ENCODE results near the gene MESD.

MESD gene

DNA sequence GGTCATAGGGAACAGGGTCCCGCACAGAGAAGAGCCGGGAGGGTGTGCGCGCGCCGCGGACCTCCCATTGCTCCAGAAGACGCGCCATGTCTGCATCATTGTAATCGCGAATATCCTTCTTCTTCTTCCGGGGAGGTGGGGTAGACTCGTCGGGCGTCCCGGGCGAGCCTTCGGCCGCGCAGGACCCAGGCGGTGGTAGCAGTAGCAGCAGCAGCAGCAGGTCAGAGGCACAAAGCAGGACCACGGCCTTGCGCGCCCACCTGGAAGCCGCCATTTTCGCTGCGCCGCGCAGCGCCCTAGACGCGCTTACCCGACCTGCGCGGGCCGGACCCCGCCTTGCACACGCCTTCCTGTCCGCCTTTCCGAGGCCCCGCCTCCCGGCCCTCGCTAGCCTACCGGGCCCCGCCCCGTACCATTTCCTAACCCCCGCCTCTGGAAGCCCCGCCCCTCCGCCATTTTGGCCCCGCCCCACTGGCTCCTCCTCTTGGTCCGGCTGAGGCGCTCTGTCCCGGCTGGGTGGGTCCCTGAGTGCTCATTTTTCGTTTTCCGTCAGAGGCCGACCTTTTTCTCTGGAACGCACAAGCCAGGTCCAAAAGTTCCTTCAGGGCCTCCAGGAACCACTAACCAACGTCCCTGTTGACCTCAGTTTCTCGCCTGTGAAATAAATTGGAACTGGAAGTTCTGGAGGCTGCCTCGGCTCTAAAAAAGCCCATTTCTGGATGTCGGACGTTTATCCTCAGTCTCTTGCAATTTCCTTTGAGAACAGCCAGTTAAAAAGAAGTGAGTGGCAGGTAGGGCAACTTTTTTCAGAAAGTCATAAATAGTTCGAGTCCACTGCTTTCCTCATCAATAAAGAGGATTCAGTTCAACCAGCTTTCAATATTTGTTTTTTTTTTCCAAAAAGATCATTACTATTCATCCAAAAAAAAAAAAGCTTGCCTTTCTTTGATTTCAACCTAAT, at the start of gene MESD:
Gene MESD, minus strand, starts transcription at position 302 of the 961 bp plus-strand sequence. Its CDS starts 28 bp downstream, at position 274.
- peak; percentile 96 for DNase-seq

DNA sequence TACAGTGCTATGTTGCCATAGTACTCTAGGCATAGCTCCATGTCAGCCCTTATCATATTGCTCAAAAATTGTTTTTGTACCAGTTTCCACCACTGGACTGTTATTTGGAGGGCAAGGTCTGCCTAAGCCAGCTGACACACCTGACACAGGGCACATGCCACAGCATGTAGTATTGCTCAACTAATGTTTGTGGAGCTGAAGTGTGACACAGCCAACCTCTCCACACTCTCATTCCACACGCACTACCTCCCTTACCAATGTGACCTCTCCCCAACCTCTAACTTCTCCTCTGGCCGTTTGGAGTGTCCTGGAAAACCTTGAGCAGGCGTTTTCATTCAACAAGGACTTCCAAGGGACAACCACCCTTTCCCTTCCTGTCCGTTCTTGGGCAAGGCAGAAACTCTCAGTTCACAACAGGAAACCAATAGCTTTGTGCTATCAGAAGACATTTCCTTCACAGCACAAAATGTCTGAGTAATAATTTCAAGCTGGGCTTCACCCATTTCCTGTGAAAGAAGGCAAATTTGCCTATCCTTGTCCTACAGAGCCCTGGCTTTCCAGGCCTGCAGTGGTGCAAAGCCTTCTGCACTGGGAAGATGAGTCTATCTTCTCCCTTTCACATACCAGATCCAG, 49.5 kb upstream of the MESD start:
- DNase-seq, result no peak

GRCh38 chr15:81037952-81038743, 48.5 kb upstream of the MESD start:
- no peak for DNase-seq

GRCh38 chr15:81033508-81033907, 43.9 kb upstream of the MESD start:
- no peak for DNase-seq

GRCh38 chr15:81032818-81033217, 43.2 kb upstream of the MESD start:
- no peak for DNase-seq

DNA sequence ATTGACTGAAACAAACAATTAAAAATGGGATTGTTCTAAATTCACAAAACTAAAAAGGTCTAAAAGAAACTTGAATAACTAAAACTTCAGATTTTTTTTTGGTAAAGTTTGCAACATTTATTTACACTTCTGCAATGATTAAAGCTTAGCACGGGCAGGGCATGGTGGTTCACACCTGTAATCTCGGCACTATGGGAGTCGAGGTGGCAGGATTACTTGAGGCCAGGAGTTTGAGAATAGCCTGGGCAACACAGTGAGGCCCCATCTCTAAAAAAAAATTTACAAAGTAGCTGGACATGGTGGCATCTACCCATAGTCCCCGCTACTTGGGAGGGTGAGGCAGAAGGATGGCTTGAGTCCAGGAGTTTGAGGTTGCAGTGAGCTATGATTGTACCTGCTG, 42.7 kb upstream of the MESD start:
- DNase-seq, result no peak

- no peak for DNase-seq
Observed at GRCh38 chr15:81031203-81031602, 41.6 kb upstream of the MESD start.

DNA sequence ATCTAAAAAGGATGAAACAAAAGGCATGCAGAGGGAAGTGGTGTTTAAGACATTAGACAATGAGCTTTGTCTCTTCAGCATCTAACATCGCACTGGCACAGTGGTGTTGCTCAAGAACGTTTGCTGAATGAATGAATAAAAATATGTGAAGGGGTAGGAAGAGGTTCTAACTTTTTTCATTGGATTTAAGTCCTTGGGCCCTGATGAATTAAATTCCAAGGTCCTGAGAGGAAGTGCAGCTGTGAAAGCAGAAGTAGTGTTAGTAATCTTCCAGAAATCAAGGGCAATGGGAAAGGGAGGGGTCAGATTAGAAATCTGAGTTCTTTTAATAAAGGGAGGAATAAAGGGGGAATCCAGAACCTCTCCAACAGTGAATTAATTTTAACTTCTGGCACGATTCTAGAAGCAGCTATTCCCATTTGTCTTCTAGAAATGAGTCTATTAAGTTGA, 40.7 kb upstream of the MESD start:
- DNase-seq, result no peak

DNA sequence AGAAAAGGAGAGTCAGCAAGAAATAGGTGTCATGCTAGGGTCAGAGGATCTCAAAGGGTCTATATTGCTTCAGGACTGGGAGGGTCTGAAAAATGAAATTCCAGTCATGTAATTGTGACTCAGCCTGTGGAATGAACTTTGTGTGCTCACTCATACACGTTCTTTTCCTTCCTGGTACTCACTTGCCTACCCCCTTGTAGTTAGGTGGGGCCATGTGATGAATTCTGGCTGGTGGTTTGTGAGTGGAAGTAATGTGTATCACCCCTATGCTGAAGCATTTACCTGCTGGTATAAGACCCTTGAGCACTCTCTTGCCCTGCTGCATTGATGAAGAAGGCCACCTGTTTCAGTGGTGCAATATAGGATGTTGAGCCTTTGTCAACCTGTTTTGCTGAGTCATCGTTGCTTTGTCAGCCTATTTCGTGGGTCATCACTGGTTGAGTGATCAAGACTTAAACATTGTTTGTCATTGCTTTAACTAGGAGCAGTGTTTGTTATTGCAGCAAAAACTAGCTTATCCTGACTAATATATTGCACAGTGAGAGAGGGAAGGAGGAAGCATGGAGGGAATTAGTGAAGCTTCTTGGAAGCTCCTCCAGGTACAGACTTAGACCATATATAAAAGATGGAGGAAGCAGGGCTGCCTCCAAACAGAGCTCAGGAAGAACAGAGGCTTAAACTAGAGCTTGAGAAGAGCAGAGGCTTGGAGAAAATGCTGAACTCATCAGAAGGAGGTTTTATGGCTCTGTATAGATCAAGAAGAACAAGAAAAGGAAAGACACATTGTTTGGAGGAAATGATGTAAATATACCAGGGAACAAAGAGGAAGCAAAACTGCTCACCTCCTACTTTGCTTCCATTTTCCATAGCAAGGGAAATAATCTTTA, 40.0 kb upstream of the MESD start:
- no peak for DNase-seq

DNA sequence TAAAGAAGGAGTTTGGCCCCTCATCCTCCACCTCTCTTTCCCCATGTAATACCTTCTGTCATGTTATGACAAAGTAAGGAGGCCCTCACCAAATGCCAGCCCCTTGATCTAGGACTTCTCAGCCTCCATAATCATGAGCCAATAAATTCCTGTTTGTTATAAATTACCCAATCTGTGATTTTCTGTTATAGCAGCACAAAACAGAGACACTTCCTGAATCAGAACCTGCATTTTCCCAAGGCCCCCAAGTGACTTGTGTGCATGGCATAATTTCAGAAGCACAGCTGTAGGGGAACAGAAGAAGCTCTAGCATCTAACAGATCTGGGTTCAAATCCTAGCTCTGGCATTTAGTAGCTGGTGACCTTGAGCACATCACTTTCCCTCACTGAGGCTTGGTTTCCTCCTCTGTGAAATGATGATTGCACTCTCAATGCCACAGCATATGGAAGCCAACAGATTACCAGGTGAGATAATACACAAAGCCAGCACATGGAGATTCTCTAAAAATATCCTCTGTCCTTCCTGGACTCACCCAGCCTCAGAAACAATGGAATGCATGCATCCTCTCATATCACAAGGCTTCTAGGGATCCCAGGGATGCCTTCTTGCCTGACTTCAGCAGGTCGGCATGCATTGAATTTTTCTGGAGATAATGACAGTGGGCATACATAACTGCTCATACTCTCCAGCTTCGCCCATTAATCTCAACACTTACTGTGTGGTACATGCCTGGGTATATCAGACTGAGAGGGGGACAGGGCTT, 37.4 kb upstream of the MESD start:
- DNase-seq, result no peak

GRCh38 chr15:81025721-81026370, 36.2 kb upstream of the MESD start:
- no peak for DNase-seq

- no peak for DNase-seq
Observed at GRCh38 chr15:81024936-81025335, 35.3 kb upstream of the MESD start.

- DNase-seq, result no peak
Observed at GRCh38 chr15:81024265-81024872, 34.8 kb upstream of the MESD start.

- DNase-seq, result no peak
Observed at GRCh38 chr15:81023483-81024264, 34.1 kb upstream of the MESD start.

DNA sequence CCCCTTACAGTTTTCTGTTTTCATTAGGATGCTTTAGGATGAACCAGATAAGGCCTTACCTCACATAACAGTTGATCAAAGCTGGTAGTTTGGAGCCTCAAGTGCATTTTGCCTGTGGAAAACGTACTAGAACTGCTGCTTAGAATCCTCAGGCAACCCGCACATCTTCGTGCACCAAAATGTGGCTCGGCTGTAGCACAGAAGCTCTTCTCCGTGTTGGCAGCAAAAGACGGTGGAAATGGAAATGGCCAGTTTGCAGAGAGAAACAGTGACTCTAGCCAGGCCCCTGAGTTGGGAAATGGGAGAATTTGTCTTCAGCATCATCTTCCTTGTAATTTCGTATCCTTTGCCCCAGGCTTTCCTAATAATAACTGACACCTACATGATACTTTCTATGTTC, 31.7 kb upstream of the MESD start:
- DNase-seq, result no peak

DNA sequence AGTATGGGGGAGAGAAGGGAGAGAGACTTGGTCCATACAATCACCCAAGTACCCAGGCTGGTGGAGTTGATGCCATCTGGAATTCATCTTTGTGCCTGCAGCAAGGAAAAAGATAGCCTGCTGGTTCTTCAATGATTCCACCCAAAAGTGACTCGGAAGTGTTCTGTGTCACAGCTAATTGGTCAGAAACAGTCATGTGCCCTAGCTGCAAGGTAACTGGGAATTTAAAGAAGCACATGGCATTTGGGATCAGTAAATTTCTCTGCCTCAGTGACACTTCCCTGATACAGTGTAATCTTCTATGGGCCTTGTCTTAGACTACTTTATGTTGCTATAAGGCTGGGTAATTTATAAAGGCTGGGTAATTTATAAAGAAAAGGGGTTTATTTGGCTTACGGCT, 28.6 kb upstream of the MESD start:
- DNase-seq, result no peak

DNA sequence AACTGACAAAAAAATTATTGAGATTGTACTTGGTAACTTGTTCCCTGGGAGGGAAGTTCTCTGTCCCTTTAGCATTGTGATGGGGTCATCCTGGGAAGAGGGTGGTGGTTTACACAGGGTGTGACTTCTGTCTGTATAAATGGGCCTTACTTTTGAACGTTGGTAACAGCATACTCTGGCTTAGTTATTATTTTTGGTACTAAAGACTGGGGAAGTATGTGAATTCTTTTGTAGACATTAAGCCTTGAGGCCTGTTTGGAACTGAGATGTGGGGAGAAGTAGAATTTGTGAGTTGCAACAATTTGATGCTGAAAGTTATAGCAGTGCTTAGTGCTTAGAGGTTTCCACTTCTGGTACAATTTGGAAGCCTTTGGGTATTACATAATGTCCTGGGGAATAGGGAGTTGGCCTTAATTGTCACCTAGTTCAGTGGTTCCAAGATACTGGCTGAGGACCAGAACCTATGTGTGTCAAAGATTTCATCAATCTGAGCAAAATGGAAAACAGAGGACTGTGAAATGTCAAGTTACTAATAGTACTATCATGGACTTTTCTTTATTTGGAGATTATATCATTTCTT, 27.0 kb upstream of the MESD start:
- no peak for DNase-seq

GRCh38 chr15:81015621-81016488, 26.2 kb upstream of the MESD start:
- DNase-seq, result no peak
